ENCODE results near the gene EVC. TPM values are rescaled to one million over a fixed set of nuclear protein-coding genes. Genes with fewer than 3 reads are reported as not detected.
"Not testable (repeated sequence)": the region's sequence is repeated elsewhere in the genome, so short reads cannot be mapped to it uniquely, and the experiment has no call there.

Gene EVC
- total RNA-seq, 1 experiment from 2014 or later: 13.8 TPM

GRCh38 chr4:5843573-5844530 lies 132.9 kb downstream of the EVC start:
- DNase-seq (ENCODE audit: low read depth): no peak

GRCh38 chr4:5845035-5845905 lies 134.3 kb downstream of the EVC start:
- DNase-seq (ENCODE audit: low read depth): no peak

DNA sequence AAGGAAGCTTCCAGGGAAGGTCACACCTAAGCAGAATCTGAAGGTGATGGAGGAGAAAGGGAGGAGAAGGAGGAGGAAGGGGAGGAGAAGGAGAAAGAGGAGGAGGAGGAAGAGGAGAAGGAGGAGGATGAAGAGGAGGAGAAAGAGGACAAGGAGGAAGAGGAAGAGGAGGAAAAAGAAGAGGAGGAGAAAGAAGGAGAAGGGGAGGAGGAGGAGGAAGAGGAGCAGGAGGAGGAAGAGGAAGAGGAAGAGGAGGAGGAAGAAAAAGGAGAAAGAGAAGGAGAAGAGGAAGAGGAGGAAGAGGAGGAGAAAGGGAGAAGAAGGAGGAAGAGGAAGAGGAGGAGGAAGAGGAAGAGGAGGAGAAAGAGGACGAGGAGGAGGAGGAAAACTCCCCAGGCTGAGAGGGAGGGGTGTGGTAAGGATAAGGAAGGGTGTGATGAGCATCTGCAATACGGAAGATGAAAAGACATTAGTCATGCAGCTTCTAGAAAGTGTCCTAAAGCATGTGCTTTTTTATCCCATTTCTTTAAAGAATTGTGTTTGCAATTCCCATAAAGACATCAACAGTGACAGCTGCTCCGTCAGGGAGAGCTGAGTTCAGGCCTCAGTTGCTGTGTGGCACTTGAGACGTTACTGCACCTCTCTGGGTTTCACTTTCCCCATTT lies 140.8 kb downstream of the EVC start:
- DNase-seq (ENCODE audit: low read depth): no peak

DNA sequence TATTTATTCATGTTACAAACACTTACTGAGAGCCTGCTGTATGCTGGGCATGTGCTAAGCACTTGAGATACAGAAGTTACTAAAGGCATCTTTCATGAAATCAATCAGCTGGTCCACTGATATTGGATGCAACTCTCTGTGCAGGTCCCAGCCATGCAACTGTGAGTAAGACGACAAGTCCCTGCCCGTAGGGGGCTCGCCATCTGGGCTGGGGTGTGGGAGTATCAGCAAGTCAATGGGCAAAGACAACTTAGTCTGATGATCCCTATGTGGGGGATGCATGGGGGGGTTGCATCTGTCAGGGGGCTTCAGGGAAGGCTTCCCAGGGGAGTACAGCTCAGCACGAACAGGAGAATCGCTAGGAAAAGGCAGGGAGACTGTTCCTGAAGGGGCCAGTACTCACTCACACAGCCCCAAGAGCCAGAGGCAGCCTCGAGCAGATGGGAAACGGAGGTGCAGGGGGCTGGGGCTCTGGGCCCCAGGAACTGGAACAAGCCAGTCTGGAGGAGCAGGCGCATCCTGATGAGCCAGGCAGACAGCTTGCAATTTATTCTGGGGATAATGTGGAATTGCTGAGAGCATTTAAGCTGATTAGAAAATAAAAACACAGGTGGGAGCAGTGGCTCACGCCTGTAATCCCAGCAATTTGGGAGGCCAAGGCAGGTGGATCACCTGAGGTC lies 141.7 kb downstream of the EVC start:
- DNase-seq (ENCODE audit: low read depth): no peak

DNA sequence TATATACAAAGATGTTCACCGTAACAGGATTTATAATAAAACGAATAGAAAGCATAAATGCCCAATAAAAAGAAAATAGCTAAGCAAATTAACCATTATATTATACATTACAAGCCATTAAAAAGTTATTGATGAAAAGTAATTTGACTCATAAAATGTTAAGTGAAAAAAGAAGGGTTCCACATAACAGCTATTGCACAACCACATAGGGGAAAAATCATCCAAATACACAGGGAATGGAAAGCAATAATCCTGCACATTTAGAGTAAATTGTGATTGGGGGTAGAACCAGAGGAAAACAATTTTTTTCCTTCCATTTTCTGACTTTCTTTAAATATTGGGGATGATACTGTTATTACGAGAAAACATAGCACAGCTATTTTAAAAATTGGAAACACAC lies 143.9 kb downstream of the EVC start:
- DNase-seq (ENCODE audit: low read depth): no peak

- not testable (repeated sequence) for DNase-seq (ENCODE audit: low read depth)
These were observed 145.4 kb downstream of the EVC start for GRCh38 chr4:5856362-5856761.

DNA sequence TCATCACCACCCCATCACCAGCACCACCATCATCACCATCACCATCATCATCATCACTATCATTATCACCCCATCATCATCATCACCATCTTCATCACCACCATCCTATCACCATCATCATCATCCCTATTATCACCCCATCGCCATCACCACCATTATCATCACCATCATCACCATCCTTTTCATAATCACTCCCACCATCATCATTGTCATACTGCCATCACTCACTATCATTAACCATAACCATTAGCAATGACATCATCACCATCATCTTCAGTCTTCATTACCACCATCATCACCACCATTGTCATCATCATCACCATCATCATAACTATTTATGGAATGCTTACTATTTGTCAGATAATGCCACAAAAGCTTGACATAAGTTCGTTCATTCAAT lies 146.2 kb downstream of the EVC start:
- no peak for DNase-seq (ENCODE audit: low read depth)

- no peak for DNase-seq (ENCODE audit: low read depth)
These were observed 147.2 kb downstream of the EVC start for GRCh38 chr4:5858020-5858769.

- peak; percentile 91 for DNase-seq (ENCODE audit: low read depth)
These were observed 152.6 kb downstream of the EVC start for GRCh38 chr4:5863461-5864113.

Other genes starting within 250 kb of the EVC start
- 2.6 and 3.4 TPM in 2 replicates for gene EVC2, start 2.6 kb upstream of the EVC start, total RNA-seq (2014; rRNA removed; shearing (Covaris generic))
- gene CRMP1, start 181.9 kb downstream of the EVC start, total RNA-seq (2014; rRNA removed; shearing (Covaris generic)): under 0.01 TPM in 1 of 2 replicates, not detected in the other

Data from RPMI7951 (cell line).